Activated CD8-positive, alpha-beta T cell treated with anti-CD3 and anti-CD28 coated beads for 36 hours (primary cell): Measurements from ENCODE around the gene SEC62. TPM values are rescaled to one million over a fixed set of nuclear protein-coding genes. Genes with fewer than 3 reads are reported as not detected.

Experiments
- ATAC-seq: fragments of 200-7000 bp; cut with Tn5 transposase; one replicate; pipeline ENCODE4 v1.10.0; 2021; ENCODE audit warnings: mild to moderate bottlenecking, moderate library complexity
- CTCF ChIA-PET: fragments of 350-600 bp; sonication (Branson Sonifier 250); formaldehyde crosslinking; loops from one replicate; lab custom pipeline; 2021; ENCODE audit warnings: antibody characterized with exemption; lab: Charles Lee
- POLR2A ChIA-PET: fragments of 350-600 bp; sonication (Branson Sonifier 250); formaldehyde crosslinking; loops from one replicate; lab custom pipeline; 2021; ENCODE audit warnings: antibody characterized with exemption; lab: Charles Lee
- DNase-seq: peaks from one replicate; pipeline ENCODE4 v3.0.0-alpha.2; 2020
- H3K27ac Mint-ChIP-seq: one replicate; pipeline ENCODE4 v1.8.0; 2021; ENCODE audit warnings: mild to moderate bottlenecking, mixed read lengths
- H3K27me3 Mint-ChIP-seq: one replicate; pipeline ENCODE4 v1.8.0; 2021; ENCODE audit warnings: mixed read lengths
- H3K36me3 Mint-ChIP-seq: one replicate; pipeline ENCODE4 v1.8.0; 2021; ENCODE audit warnings: low read depth, mixed read lengths
- H3K4me1 Mint-ChIP-seq: one replicate; pipeline ENCODE4 v1.8.0; 2021; ENCODE audit warnings: low read depth, mixed read lengths
- H3K4me3 Mint-ChIP-seq: one replicate; pipeline ENCODE4 v1.8.0; 2021; ENCODE audit warnings: mild to moderate bottlenecking, moderate library complexity, mixed read lengths
- H3K9me3 Mint-ChIP-seq: one replicate; pipeline ENCODE4 v1.8.0; 2021; ENCODE audit warnings: mixed read lengths
- CTCF ChIP-seq: fragments of 200-600 bp; IDR thresholded peaks from one replicate; pipeline ENCODE4 v1.8.0; 2022; ENCODE audit warnings: antibody characterized with exemption, mild to moderate bottlenecking
- intact Hi-C: fragments of 100-400 bp; cut with micrococcal nuclease; formaldehyde crosslinking; loops from one replicate; pipeline ENCODE4 v1.10.0; 2022
- total RNA-seq, 2 experiments: library from RNA; stranded (reverse); gene quantifications; one replicate each; pipeline ENCODE4 v1.2.3, GENCODE V29; 2021

The SEC62 gene
- total RNA-seq, 2 experiments from 2014 or later: 52.5 to 60.2 TPM

GRCh38 chr3:169969174-169970095 lies 2.8 kb downstream of the SEC62 start:
- Mint-ChIP-seq H3K9me3 (peaks cover 3% of the 10 kb centered on the region), H3K4me1 (peaks cover 68% of the 10 kb centered on the region), H3K27me3 (no peaks in the 10 kb centered on the region), H3K27ac (peak overlapping the region; percentile 97), H3K36me3 (peaks cover 24% of the 10 kb centered on the region), H3K4me3 (peak overlapping the region; percentile 85)
- no peak for TF ChIP-seq CTCF
- intact Hi-C loops: loop anchor here (5.0 kb wide), 3 partner anchors 107 to 207 kb away; partner anchors contain the start of genes LRRC34 and LRRIQ4
- no peak for ATAC-seq
- CTCF ChIA-PET: interaction anchor here (0.6 to 1.0 kb wide), 2 partner anchors 9 to 206 kb away, joined by 3 to 4 read pairs; no protein-coding TSS in a partner anchor
- POLR2A ChIA-PET: interaction anchor here (0.6 to 0.7 kb wide), 2 partner anchors 17 to 302 kb away, joined by 3 to 4 read pairs; no protein-coding TSS in a partner anchor
- DNase-seq: no peak

DNA sequence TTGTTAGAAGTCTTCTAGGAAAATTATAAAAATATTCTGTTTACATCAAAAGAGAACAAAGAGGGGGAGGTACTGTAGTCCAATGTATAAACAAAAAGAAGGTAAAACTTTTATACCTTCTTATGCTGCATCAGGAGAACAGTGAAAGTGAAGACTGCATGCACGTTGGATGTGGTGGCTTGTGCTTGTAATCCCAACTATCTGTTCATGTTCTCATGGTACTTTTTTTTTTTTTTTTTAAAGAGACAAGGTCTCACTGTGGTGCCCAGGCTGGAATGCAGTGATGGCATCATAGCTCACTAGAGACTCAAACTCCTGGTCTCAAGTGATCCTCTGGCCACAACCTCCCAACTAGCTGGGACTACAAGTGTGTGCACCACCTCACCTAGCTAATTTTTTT lies 4.2 kb downstream of the SEC62 start:
- peaks cover 26% of the 10 kb centered on the region for H3K36me3 Mint-ChIP-seq
- no peak overlapping the region for H3K27ac Mint-ChIP-seq
- no peak for DNase-seq
- no peaks in the 10 kb centered on the region for H3K27me3 Mint-ChIP-seq
- CTCF ChIA-PET: interaction anchor here (0.9 kb wide), 1 partner anchor 161 kb away, joined by 4 read pairs; no protein-coding TSS in a partner anchor
- H3K4me1 Mint-ChIP-seq: peaks cover 62% of the 10 kb centered on the region
- TF ChIP-seq CTCF: no peak
- no peak overlapping the region for H3K4me3 Mint-ChIP-seq
- no peaks in the 10 kb centered on the region for H3K9me3 Mint-ChIP-seq
- intact Hi-C loops: no loop called here
- no peak for ATAC-seq
- POLR2A ChIA-PET: no interaction called here

- Mint-ChIP-seq H3K36me3 (peaks cover 27% of the 10 kb centered on the region), H3K27ac (no peak overlapping the region), H3K4me1 (peaks cover 57% of the 10 kb centered on the region), H3K4me3 (no peak overlapping the region), H3K9me3 (no peaks in the 10 kb centered on the region), H3K27me3 (no peaks in the 10 kb centered on the region)
- ATAC-seq: no peak
- ChIA-PET CTCF (interaction anchor here (0.9 kb wide), 1 partner anchor 161 kb away, joined by 4 read pairs; no protein-coding TSS in a partner anchor), POLR2A (no interaction called here)
- DNase-seq: no peak
- intact Hi-C loops: no loop called here
- no peak for TF ChIP-seq CTCF
Observed at GRCh38 chr3:169971522-169971921, 4.9 kb downstream of the SEC62 start.

DNA sequence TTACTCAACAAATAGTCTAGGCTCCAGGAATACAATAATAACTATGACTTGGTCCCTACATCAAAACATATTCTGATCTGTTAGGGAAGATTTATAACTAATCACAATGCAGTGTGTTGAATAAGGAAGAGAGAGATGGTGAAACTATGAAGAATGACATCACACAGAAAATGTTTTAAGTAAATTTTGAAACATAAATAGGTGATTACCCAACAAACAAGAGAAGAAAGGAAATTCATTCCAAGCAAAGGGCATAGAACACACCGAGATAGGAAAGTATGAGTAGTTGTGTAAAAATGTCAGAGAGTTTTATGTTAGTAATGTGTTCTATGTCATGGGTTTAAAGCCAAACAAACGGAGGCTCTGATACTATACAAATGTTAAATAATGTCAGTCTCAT lies 13.4 kb downstream of the SEC62 start:
- no peak for TF ChIP-seq CTCF
- H3K27me3 Mint-ChIP-seq: no peaks in the 10 kb centered on the region
- no peaks in the 10 kb centered on the region for H3K9me3 Mint-ChIP-seq
- CTCF ChIA-PET: no interaction called here
- intact Hi-C loops: no loop called here
- DNase-seq (no peak), ATAC-seq (no peak)
- H3K36me3 Mint-ChIP-seq: peaks cover 48% of the 10 kb centered on the region
- H3K4me3 Mint-ChIP-seq: no peak overlapping the region
- H3K27ac Mint-ChIP-seq: peak overlapping the region; percentile 29
- H3K4me1 Mint-ChIP-seq: peaks cover 9% of the 10 kb centered on the region
- POLR2A ChIA-PET: interaction anchor here (4.4 kb wide), 1 partner anchor 13 kb away, joined by 20 read pairs; the partner anchor contains the start of gene SEC62
